Osteoblast (primary cell): ENCODE measurements around the gene COX11. TPM values are rescaled to one million over a fixed set of nuclear protein-coding genes. Genes with fewer than 3 reads are reported as not detected.

Source experiments
- DNase-seq: peaks from one replicate; pipeline ENCODE4 v3.0.0; 2011; ENCODE audit warnings: low spot score, mixed read lengths; ENCODE audit not compliant: insufficient read length; ENCODE audit errors: missing footprints
- H2AFZ ChIP-seq: 2 replicates; pipeline ENCODE4 v1.6.0; 2011; ENCODE audit warnings: mild to moderate bottlenecking, low read length
- H3K27ac ChIP-seq: 2 replicates; pipeline ENCODE4 v1.5.1; 2011; ENCODE audit warnings: mild to moderate bottlenecking, low read depth, low read length, moderate library complexity
- H3K27me3 ChIP-seq: 2 replicates; pipeline ENCODE4 v1.6.0; 2012; ENCODE audit warnings: mild to moderate bottlenecking, control low read depth, inconsistent platforms, low read length, moderate library complexity; ENCODE audit not compliant: insufficient read depth
- H3K36me3 ChIP-seq: 2 replicates; pipeline ENCODE4 v1.5.1; 2011; ENCODE audit warnings: mild to moderate bottlenecking, low read length, control low read depth, moderate library complexity; ENCODE audit not compliant: insufficient read depth
- H3K4me1 ChIP-seq: 2 replicates; pipeline ENCODE4 v1.5.1; 2011; ENCODE audit warnings: mild to moderate bottlenecking, low read length, control low read depth, moderate library complexity; ENCODE audit not compliant: insufficient read depth
- H3K4me2 ChIP-seq: 2 replicates; pipeline ENCODE4 v1.6.0; 2011; ENCODE audit warnings: mild to moderate bottlenecking, low read length; ENCODE audit not compliant: insufficient read depth
- H3K4me3 ChIP-seq: fragments of 200-600 bp; sonication (generic); 3 replicates; pipeline ENCODE4 v1.5.1; 2012; ENCODE audit warnings: mild to moderate bottlenecking, low read length, inconsistent platforms; ENCODE audit not compliant: insufficient read depth
- H3K79me2 ChIP-seq: 2 replicates; pipeline ENCODE4 v1.6.0; 2012; ENCODE audit warnings: mild to moderate bottlenecking, low read length, control low read depth, inconsistent platforms; ENCODE audit not compliant: insufficient read depth
- H3K9me3 ChIP-seq: 2 replicates; pipeline ENCODE4 v1.5.1; 2011; ENCODE audit warnings: low read depth, low read length, control low read depth
- H4K20me1 ChIP-seq: 2 replicates; pipeline ENCODE4 v1.6.0; 2012; ENCODE audit warnings: mild to moderate bottlenecking, low read length, control low read depth; ENCODE audit not compliant: insufficient read depth
- CTCF ChIP-seq: IDR thresholded peaks from 2 replicates; pipeline ENCODE4 v1.5.1; 2011; ENCODE audit warnings: mild to moderate bottlenecking, low read depth, low read length, moderate library complexity; ENCODE audit errors: extremely low read depth
- total RNA-seq: library from RNA; depleted of rRNA; stranded (reverse); fragments of >200 nt; gene quantifications from 2 replicates; pipeline ENCODE4 v1.2.3, GENCODE V29; 2012

The COX11 gene
- total RNA-seq, 1 donor = 38.7 TPM

GRCh38 chr17:54937018-54937417, 31.4 kb downstream of the COX11 start:
- no peak overlapping the region for H3K4me3 ChIP-seq
- H3K4me1 ChIP-seq = no peaks in the 10 kb centered on the region
- H3K9me3 ChIP-seq = no peaks in the 10 kb centered on the region
- no peaks in the 10 kb centered on the region for H3K79me2 ChIP-seq
- H3K27me3 ChIP-seq = no peaks in the 10 kb centered on the region
- H3K27ac ChIP-seq = no peak overlapping the region
- no peak overlapping the region for H2AFZ ChIP-seq
- peaks cover 7% of the 10 kb centered on the region for H3K36me3 ChIP-seq
- no peak for DNase-seq
- TF ChIP-seq CTCF = no peak
- H3K4me2 ChIP-seq = no peak overlapping the region
- no peaks in the 10 kb centered on the region for H4K20me1 ChIP-seq

- Histone ChIP-seq H3K27ac (no peak overlapping the region), H3K4me3 (no peak overlapping the region), H3K79me2 (no peaks in the 10 kb centered on the region), H3K9me3 (no peaks in the 10 kb centered on the region), H3K4me2 (no peak overlapping the region), H3K4me1 (no peaks in the 10 kb centered on the region), H3K36me3 (peaks cover 7% of the 10 kb centered on the region), H2AFZ (no peak overlapping the region), H4K20me1 (no peaks in the 10 kb centered on the region), H3K27me3 (no peaks in the 10 kb centered on the region)
- no peak for TF ChIP-seq CTCF
- no peak for DNase-seq
These were observed 33.0 kb downstream of the COX11 start for GRCh38 chr17:54935471-54935870.

- Histone ChIP-seq H2AFZ (no peak overlapping the region), H3K4me2 (no peak overlapping the region)
These were observed 34.5 kb downstream of the COX11 start for GRCh38 chr17:54933921-54934320.

GRCh38 chr17:54932711-54933110, 35.7 kb downstream of the COX11 start:
- no peak overlapping the region for H3K4me2 ChIP-seq
- H3K4me1 ChIP-seq = peaks cover 3% of the 10 kb centered on the region
- H3K79me2 ChIP-seq = no peaks in the 10 kb centered on the region
- H3K27ac ChIP-seq = no peak overlapping the region
- no peaks in the 10 kb centered on the region for H3K36me3 ChIP-seq
- no peak overlapping the region for H3K4me3 ChIP-seq
- H2AFZ ChIP-seq = no peak overlapping the region
- DNase-seq = no peak
- TF ChIP-seq CTCF = no peak
- H3K9me3 ChIP-seq = no peaks in the 10 kb centered on the region
- H3K27me3 ChIP-seq = no peaks in the 10 kb centered on the region
- H4K20me1 ChIP-seq = no peaks in the 10 kb centered on the region

More at GRCh38 chr17:54933921-54934320, 34.5 kb downstream of the COX11 start:
- Histone ChIP-seq H3K79me2 (no peaks in the 10 kb centered on the region), H3K9me3 (no peaks in the 10 kb centered on the region), H3K4me3 (no peak overlapping the region), H3K36me3 (peaks cover under 1% of the 10 kb centered on the region), H4K20me1 (no peaks in the 10 kb centered on the region), H3K4me1 (no peaks in the 10 kb centered on the region), H3K27ac (no peak overlapping the region), H3K27me3 (no peaks in the 10 kb centered on the region)
- TF ChIP-seq CTCF = no peak
- no peak for DNase-seq
